ENCODE data around the gene SULT1A2. TPM values are rescaled to one million over a fixed set of nuclear protein-coding genes. Genes with fewer than 3 reads are reported as not detected.
"Not testable (repeated sequence)": the region's sequence is repeated elsewhere in the genome, so short reads cannot be mapped to it uniquely, and the experiment has no call there.

SULT1A2 gene
- total RNA-seq, 1 donor from 2014 or later: 0.51 TPM

GRCh38 chr16:28600965-28601364 lies 4.1 kb upstream of the SULT1A2 start:
- H3K9me3 Mint-ChIP-seq (ENCODE audit: unreplicated experiment); H3K36me3 Mint-ChIP-seq (ENCODE audit: unreplicated experiment); H3K27ac Mint-ChIP-seq (ENCODE audit: unreplicated experiment); H3K4me3 Mint-ChIP-seq (ENCODE audit: unreplicated experiment); H3K27me3 Mint-ChIP-seq (ENCODE audit: unreplicated experiment); H3K4me1 Mint-ChIP-seq (ENCODE audit: unreplicated experiment); DNase-seq (ENCODE audit: extremely low spot score, unreplicated experiment): not testable (repeated sequence)

DNA sequence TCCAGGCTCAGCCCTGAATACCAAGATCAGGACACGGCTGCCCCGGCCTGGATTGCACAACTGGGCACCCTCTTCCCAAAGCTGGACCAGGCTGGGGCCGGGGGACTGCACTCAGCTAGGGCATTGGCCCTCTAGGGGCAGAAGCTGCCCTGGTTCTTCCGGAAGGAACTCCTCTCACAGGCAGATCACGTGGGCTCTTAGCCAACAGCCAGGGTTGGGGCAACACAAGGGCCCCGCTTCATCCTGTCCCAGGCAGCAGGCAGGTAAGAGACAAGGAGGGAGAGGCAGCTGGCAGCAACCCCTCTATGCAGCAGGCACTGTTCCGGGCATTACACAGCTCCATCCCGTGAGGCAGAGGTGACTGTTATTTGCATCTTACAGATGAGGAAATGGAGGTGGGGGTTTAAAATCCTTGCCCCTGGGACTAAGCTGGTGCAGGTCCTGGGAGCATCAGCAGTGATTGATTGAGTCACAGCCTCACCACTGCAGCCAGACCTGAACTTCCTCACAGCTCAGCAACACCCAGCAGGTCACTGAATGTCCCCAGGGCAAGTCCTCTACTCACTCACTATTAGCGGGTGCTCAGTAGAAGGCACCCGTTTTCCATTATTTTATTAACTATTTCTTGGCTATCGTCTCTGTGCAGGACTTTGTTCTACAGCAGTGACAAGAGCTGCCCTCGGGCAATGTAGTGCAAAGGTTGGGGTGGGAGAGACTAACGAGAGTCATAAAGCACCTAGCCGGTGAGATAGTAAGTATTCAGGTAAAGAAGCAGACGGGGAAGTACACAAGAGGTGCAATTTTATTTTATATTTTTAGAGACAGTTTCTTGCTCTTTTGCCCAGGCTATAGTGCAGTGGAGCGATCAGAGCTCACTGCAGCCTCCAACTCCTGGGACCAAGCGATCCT lies 2.8 kb upstream of the SULT1A2 start:
- not testable (repeated sequence) for H3K36me3 Mint-ChIP-seq (ENCODE audit: unreplicated experiment); H3K27me3 Mint-ChIP-seq (ENCODE audit: unreplicated experiment); H3K4me3 Mint-ChIP-seq (ENCODE audit: unreplicated experiment); H3K4me1 Mint-ChIP-seq (ENCODE audit: unreplicated experiment); H3K9me3 Mint-ChIP-seq (ENCODE audit: unreplicated experiment); H3K27ac Mint-ChIP-seq (ENCODE audit: unreplicated experiment); DNase-seq (ENCODE audit: extremely low spot score, unreplicated experiment)

GRCh38 chr16:28597692-28598261 lies 927 bp upstream of the SULT1A2 start:
- H3K4me1 Mint-ChIP-seq (ENCODE audit: unreplicated experiment): peaks cover 9% of the 10 kb centered on the region
- H3K9me3 Mint-ChIP-seq (ENCODE audit: unreplicated experiment): no peaks in the 10 kb centered on the region
- H3K27me3 Mint-ChIP-seq (ENCODE audit: unreplicated experiment): no peaks in the 10 kb centered on the region
- DNase-seq (ENCODE audit: extremely low spot score, unreplicated experiment): no peak
- H3K4me3 Mint-ChIP-seq (ENCODE audit: unreplicated experiment): no peak overlapping the region
- TF ChIP-seq CTCF (IDR thresholded peaks at IDR 0.05): no peak
- H3K36me3 Mint-ChIP-seq (ENCODE audit: unreplicated experiment): peaks cover 3% of the 10 kb centered on the region
- H3K27ac Mint-ChIP-seq (ENCODE audit: unreplicated experiment): no peak overlapping the region

DNA sequence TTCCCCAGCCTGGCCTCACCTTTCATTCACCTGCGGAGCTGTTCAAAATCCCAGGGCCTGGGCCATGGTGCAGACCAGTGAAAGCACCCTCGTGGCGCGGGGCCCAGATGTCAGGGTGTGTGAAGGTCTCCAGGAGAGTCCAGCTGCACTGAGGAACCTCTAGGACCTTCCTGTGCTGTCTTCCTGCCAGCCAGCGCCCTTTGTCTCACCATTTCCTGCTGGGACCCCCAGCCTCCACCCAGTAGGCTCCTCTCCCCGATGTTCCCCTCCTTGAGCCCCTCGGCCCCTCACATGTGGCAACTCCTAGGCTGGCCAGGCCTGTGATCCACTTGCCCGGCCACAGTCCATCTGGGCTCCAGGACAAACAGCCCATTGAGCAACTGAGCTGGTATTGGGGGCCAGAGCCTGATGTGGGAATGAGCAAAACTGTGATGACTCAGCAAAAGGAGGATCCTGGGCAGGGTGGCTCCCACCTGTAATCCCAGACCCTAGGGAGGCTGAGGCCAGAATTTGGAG lies 677 bp downstream of the SULT1A2 start:
- TF ChIP-seq CTCF (IDR thresholded peaks at IDR 0.05): no peak
- Mint-ChIP-seq H3K27ac (ENCODE audit: unreplicated experiment) (no peak overlapping the region), H3K36me3 (ENCODE audit: unreplicated experiment) (peaks cover 7% of the 10 kb centered on the region)

GRCh38 chr16:28595451-28595850 lies 1.4 kb downstream of the SULT1A2 start:
- not testable (repeated sequence) for DNase-seq (ENCODE audit: extremely low spot score, unreplicated experiment); H3K9me3 Mint-ChIP-seq (ENCODE audit: unreplicated experiment); H3K27ac Mint-ChIP-seq (ENCODE audit: unreplicated experiment); H3K4me1 Mint-ChIP-seq (ENCODE audit: unreplicated experiment); H3K4me3 Mint-ChIP-seq (ENCODE audit: unreplicated experiment); H3K27me3 Mint-ChIP-seq (ENCODE audit: unreplicated experiment)
- H3K36me3 Mint-ChIP-seq (ENCODE audit: unreplicated experiment): peaks cover 11% of the 10 kb centered on the region

More for the DNA sequence above, 677 bp downstream of the SULT1A2 start:
- no peaks in the 10 kb centered on the region for H3K9me3 Mint-ChIP-seq (ENCODE audit: unreplicated experiment)
- peaks cover 9% of the 10 kb centered on the region for H3K4me1 Mint-ChIP-seq (ENCODE audit: unreplicated experiment)
- no peaks in the 10 kb centered on the region for H3K27me3 Mint-ChIP-seq (ENCODE audit: unreplicated experiment)
- no peak overlapping the region for H3K4me3 Mint-ChIP-seq (ENCODE audit: unreplicated experiment)
- DNase-seq (ENCODE audit: extremely low spot score, unreplicated experiment): no peak

GRCh38 chr16:28592979-28593553 lies 3.8 kb downstream of the SULT1A2 start:
- H3K4me3 Mint-ChIP-seq (ENCODE audit: unreplicated experiment): no peak overlapping the region
- no peak overlapping the region for H3K27ac Mint-ChIP-seq (ENCODE audit: unreplicated experiment)
- peaks cover 18% of the 10 kb centered on the region for H3K36me3 Mint-ChIP-seq (ENCODE audit: unreplicated experiment)
- no peaks in the 10 kb centered on the region for H3K9me3 Mint-ChIP-seq (ENCODE audit: unreplicated experiment)
- peaks cover 11% of the 10 kb centered on the region for H3K4me1 Mint-ChIP-seq (ENCODE audit: unreplicated experiment)
- no peak for DNase-seq (ENCODE audit: extremely low spot score, unreplicated experiment)
- no peaks in the 10 kb centered on the region for H3K27me3 Mint-ChIP-seq (ENCODE audit: unreplicated experiment)
- TF ChIP-seq CTCF (IDR thresholded peaks at IDR 0.05): no peak
